K562 (cell line): ENCODE results near the gene WDR91. TPM values are rescaled to one million over a fixed set of nuclear protein-coding genes. Genes with fewer than 3 reads are reported as not detected.
A peak's percentile ranks its signal among the peaks of the same experiment; 100 is the strongest.

Source experiments
- ARID2 ChIP-seq: fragments of 450-650 bp; IDR thresholded peaks from 2 replicates; pipeline ENCODE4 v1.6.1; 2017; ENCODE audit warnings: antibody characterized with exemption, mild to moderate bottlenecking
- ARID3B ChIP-seq: fragments of 250-450 bp; sonication (Bioruptor Pico); IDR thresholded peaks from 2 replicates; pipeline ENCODE4 v1.4.0; 2020; ENCODE audit warnings: borderline replicate concordance
- BRD4 ChIP-seq: fragments of 200-600 bp; sonication (generic); IDR thresholded peaks from 2 replicates; pipeline ENCODE4 v1.6.1; 2017; ENCODE audit warnings: inconsistent platforms
- COPS2 ChIP-seq: fragments of 450-650 bp; conservative IDR thresholded peaks from 2 replicates; pipeline ENCODE4 v1.6.1; 2016; ENCODE audit warnings: mild to moderate bottlenecking, moderate library complexity
- DPF2 ChIP-seq: fragments of 450-650 bp; IDR thresholded peaks from 2 replicates; pipeline ENCODE4 v1.6.1; 2016
- GABPB1 ChIP-seq: sonication (generic); formaldehyde crosslinking; IDR thresholded peaks from 2 replicates; pipeline ENCODE4 v1.8.0; 2022; ENCODE audit warnings: mild to moderate bottlenecking, missing genetic modification reagents
- IFI16 ChIP-seq: fragments of 250-450 bp; sonication (Bioruptor Pico); IDR thresholded peaks from 2 replicates; pipeline ENCODE4 v2.1.2; 2022; ENCODE audit warnings: mild to moderate bottlenecking, inconsistent platforms
- JUNB ChIP-seq: fragments of 450-650 bp; formaldehyde crosslinking; conservative IDR thresholded peaks from 2 replicates; pipeline ENCODE4 v1.4.0; 2020; ENCODE audit warnings: mild to moderate bottlenecking
- KAT2B ChIP-seq: IDR thresholded peaks from one replicate; pipeline ENCODE4 v1.6.1; 2012; ENCODE audit warnings: low read depth, mild to moderate bottlenecking, control low read depth, inconsistent platforms, low read length, moderate library complexity
- MAFF ChIP-seq: IDR thresholded peaks from 2 replicates; pipeline ENCODE4 v1.6.1; 2012; ENCODE audit warnings: low read length, improper control_type of control experiment
- MYC ChIP-seq, 2 experiments: fragments of 250-450 bp in 1 of 2; sonication (Bioruptor Pico) in 1 of 2; IDR thresholded peaks; 2 replicates each; pipeline versions ENCODE4 v1.5.1 to v1.6.1; 2012 to 2021; ENCODE audit warnings: low read depth in 2 of 2, borderline replicate concordance in 1 of 2, improper control_type of control experiment in 1 of 2, low read length in 1 of 2, mild to moderate bottlenecking in 1 of 2, moderate library complexity in 1 of 2
- NFYB ChIP-seq: IDR thresholded peaks from 2 replicates; pipeline ENCODE4 v1.6.1; 2011; ENCODE audit warnings: mild to moderate bottlenecking, moderate library complexity; ENCODE audit not compliant: insufficient read length; ENCODE audit errors: extremely low read depth
- NR0B1 ChIP-seq: fragments of 450-650 bp; IDR thresholded peaks from one replicate; pipeline ENCODE4 v1.6.1; 2018; ENCODE audit warnings: mild to moderate bottlenecking, moderate library complexity; ENCODE audit not compliant: partially characterized antibody
- RBM39 ChIP-seq: fragments of 200-400 bp; formaldehyde crosslinking; optimal IDR thresholded peaks from 2 replicates; pipeline ENCODE3; 2018; ENCODE audit warnings: low read depth, low read length
- ZNF197 ChIP-seq: fragments of 200-800 bp; sonication (Bioruptor generic); IDR thresholded peaks from 2 replicates; pipeline ENCODE4 v1.6.1; 2016; ENCODE audit warnings: low read depth, missing genetic modification characterization, missing compliant biosample characterization
- ZNF232 ChIP-seq: sonication (generic); formaldehyde crosslinking; IDR thresholded peaks from 2 replicates; pipeline ENCODE4 v1.8.0; 2022; ENCODE audit warnings: mild to moderate bottlenecking, missing genetic modification reagents
- ZNF324 ChIP-seq: fragments of 250-450 bp; sonication (Bioruptor Pico); IDR thresholded peaks from 2 replicates; pipeline ENCODE4 v1.4.0; 2020; ENCODE audit warnings: mild to moderate bottlenecking
- polyA plus RNA-seq, 8 experiments: library from polyadenylated mRNA; depleted of rRNA in 4 of 8; stranded (reverse) in 5 of 8; unstranded in 3 of 8; fragments of >200 nt; fragmentation: Nextera tagmentation in 2 of 8; fragmentation: Illumina TruSeq in 1 of 8; extraction: Ambion mirVana in 2 of 8; extraction: Trizol in 1 of 8; gene quantifications; 2 replicates each; pipeline versions ENCODE4 v1.2.1 to v1.2.3, GENCODE V29; 2011 to 2014; ENCODE audit warnings: inconsistent platforms in 1 of 8, missing spikeins in 1 of 8
- total RNA-seq, 7 experiments: library from RNA; depleted of rRNA in 6 of 7; stranded (reverse); fragments of >200 nt in 6 of 7; fragmentation: Illumina TruSeq in 2 of 7; extraction: Trizol in 2 of 7; gene quantifications; 2 replicates each; pipeline versions ENCODE4 v1.2.1 to v1.2.3, GENCODE V29; 2011 to 2021; ENCODE audit warnings: low replicate concordance in 1 of 7
- TF ChIP-seq, protein P1 (sequence below): fragments of 150-350 bp; IDR thresholded peaks from 2 replicates; pipeline ENCODE4 v1.6.1; 2014; ENCODE audit warnings: low read depth, mild to moderate bottlenecking, low read length, borderline replicate concordance
- TF ChIP-seq, protein P2 (sequence below): sonication (generic); formaldehyde crosslinking; IDR thresholded peaks from 2 replicates; pipeline ENCODE4 v1.8.1; 2023; ENCODE audit warnings: mild to moderate bottlenecking, missing genetic modification reagents, moderate library complexity
- TF ChIP-seq, protein P3 (sequence below): fragments of 250-450 bp; sonication (Bioruptor Pico); IDR thresholded peaks from 2 replicates; pipeline ENCODE4 v1.6.1; 2021; ENCODE audit warnings: mild to moderate bottlenecking

Gene WDR91
- total and polyA plus RNA-seq, 9 of the 15 experiments (the other 6 are each of a cell fraction or from before 2014, with no cell fraction given), result 1.9 to 18.2 (median 9.8) TPM

DNA sequence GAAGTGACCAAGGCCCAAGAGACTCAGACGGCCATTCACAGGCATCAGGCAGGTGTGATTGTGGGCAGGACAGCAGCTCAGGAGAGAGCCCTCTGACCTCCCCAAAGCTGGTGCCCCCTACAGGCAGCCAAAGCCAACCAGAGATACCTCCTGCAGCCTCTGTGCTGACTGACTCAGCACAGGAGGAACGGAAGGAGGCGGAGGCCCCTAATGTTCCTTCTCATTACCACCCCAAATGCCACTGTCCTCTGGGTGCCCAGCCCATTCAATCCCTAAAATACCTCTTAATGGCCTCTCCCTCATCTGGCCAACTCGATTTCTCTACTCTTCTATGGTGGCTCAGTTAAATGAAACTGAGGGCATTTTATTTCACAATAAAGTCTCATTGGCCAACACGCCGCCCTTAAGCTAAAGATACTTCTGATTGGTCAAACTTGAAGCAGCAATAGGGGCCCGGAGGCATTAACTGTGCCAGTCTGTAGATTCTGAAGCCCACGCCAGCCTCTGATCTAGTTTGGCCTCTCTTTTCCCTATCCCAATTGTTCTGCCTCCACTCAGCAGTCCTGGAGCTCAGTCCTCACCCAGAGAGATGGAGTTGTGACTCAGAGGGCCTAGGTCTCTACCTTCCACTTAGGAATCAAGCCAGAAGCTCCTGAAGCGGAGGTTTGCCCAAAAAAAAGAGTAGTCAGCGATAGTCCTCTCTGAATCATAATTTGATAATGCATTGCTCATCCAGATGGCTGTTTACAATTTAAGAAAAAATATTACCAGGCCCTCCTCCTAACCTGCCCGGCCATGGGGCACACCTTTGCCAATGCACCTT lies 42.0 kb downstream of the WDR91 start (continued):
- TF ChIP-seq ARID2 (no peak), ZNF232 (CRISPR knock-in tag) (no peak), RBM39 (peak; percentile 82), BRD4 (no peak), NFYB (no peak), MYC (IDR thresholded peaks at IDR 0.05; ENCODE audit: low read depth, low read length) (peak; percentile 50; the same call in 1 of the 2 replicates), MYC (CRISPR knock-in tag; IDR thresholded peaks at IDR 0.05; ENCODE audit: borderline replicate concordance, low read depth) (no peak), ZNF197 (CRISPR knock-in tag) (no peak), IFI16 (CRISPR knock-in tag) (no peak), MAFF (peak; percentile 60), COPS2 (no peak), ARID3B (CRISPR knock-in tag) (no peak), JUNB (CRISPR knock-in tag) (no peak), DPF2 (peak; percentile 65; the same call in 1 of the 2 replicates), GABPB1 (CRISPR knock-in tag) (0 out of 2 replicates have a peak, but pooled peaks have one; percentile 2), ZNF324 (CRISPR knock-in tag) (no peak), NR0B1 (no peak), KAT2B (no peak)
- TF ChIP-seq, protein P1, sequence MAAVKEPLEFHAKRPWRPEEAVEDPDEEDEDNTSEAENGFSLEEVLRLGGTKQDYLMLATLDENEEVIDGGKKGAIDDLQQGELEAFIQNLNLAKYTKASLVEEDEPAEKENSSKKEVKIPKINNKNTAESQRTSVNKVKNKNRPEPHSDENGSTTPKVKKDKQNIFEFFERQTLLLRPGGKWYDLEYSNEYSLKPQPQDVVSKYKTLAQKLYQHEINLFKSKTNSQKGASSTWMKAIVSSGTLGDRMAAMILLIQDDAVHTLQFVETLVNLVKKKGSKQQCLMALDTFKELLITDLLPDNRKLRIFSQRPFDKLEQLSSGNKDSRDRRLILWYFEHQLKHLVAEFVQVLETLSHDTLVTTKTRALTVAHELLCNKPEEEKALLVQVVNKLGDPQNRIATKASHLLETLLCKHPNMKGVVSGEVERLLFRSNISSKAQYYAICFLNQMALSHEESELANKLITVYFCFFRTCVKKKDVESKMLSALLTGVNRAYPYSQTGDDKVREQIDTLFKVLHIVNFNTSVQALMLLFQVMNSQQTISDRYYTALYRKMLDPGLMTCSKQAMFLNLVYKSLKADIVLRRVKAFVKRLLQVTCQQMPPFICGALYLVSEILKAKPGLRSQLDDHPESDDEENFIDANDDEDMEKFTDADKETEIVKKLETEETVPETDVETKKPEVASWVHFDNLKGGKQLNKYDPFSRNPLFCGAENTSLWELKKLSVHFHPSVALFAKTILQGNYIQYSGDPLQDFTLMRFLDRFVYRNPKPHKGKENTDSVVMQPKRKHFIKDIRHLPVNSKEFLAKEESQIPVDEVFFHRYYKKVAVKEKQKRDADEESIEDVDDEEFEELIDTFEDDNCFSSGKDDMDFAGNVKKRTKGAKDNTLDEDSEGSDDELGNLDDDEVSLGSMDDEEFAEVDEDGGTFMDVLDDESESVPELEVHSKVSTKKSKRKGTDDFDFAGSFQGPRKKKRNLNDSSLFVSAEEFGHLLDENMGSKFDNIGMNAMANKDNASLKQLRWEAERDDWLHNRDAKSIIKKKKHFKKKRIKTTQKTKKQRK, result no peak
- TF ChIP-seq, protein P2, sequence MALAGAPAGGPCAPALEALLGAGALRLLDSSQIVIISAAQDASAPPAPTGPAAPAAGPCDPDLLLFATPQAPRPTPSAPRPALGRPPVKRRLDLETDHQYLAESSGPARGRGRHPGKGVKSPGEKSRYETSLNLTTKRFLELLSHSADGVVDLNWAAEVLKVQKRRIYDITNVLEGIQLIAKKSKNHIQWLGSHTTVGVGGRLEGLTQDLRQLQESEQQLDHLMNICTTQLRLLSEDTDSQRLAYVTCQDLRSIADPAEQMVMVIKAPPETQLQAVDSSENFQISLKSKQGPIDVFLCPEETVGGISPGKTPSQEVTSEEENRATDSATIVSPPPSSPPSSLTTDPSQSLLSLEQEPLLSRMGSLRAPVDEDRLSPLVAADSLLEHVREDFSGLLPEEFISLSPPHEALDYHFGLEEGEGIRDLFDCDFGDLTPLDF (CRISPR knock-in tag), result no peak
- TF ChIP-seq, protein P3, sequence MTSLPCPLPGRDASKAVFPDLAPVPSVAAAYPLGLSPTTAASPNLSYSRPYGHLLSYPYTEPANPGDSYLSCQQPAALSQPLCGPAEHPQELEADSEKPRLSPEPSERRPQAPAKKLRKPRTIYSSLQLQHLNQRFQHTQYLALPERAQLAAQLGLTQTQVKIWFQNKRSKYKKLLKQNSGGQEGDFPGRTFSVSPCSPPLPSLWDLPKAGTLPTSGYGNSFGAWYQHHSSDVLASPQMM (CRISPR knock-in tag), result no peak
